ENCODE data around the gene KIF20B. TPM values are rescaled to one million over a fixed set of nuclear protein-coding genes. Genes with fewer than 3 reads are reported as not detected.

Gene KIF20B
- total RNA-seq, 3 donors from 2014 or later, result 3.3 to 5.6 (median 3.7) TPM

- H3K4me3 ChIP-seq, result no peak overlapping the region
- H3K36me3 ChIP-seq, result no peaks in the 10 kb centered on the region
- TF ChIP-seq POLR2A (IDR thresholded peaks at IDR 0.05), result no peak
- TF ChIP-seq CTCF (IDR thresholded peaks at IDR 0.05), result no peak
- TF ChIP-seq POLR2AphosphoS5 (IDR thresholded peaks at IDR 0.05), result no peak
- intact Hi-C loops (cut with DNase I; ENCODE audit: low total_unique reads), result no loop called here
- H3K9me3 ChIP-seq, result no peaks in the 10 kb centered on the region
- no peaks in the 10 kb centered on the region for H3K27me3 ChIP-seq
- DNase-seq (ENCODE audit: low spot score in 2 of 2), result no peak
- no peak overlapping the region for H3K27ac ChIP-seq
- no peaks in the 10 kb centered on the region for H3K4me1 ChIP-seq
These were observed 15.5 kb upstream of the KIF20B start for GRCh38 chr10:89685936-89686335.

GRCh38 chr10:89690027-89690426, 11.4 kb upstream of the KIF20B start:
- no peak for DNase-seq (ENCODE audit: low spot score in 2 of 2)
- no peaks in the 10 kb centered on the region for H3K36me3 ChIP-seq
- intact Hi-C loops (cut with DNase I; ENCODE audit: low total_unique reads), result no loop called here
- no peaks in the 10 kb centered on the region for H3K9me3 ChIP-seq
- TF ChIP-seq CTCF (IDR thresholded peaks at IDR 0.05) (no peak), POLR2AphosphoS5 (IDR thresholded peaks at IDR 0.05) (no peak), POLR2A (IDR thresholded peaks at IDR 0.05) (no peak)
- H3K27ac ChIP-seq, result no peak overlapping the region
- H3K4me1 ChIP-seq, result no peaks in the 10 kb centered on the region
- H3K4me3 ChIP-seq, result no peak overlapping the region
- no peaks in the 10 kb centered on the region for H3K27me3 ChIP-seq

GRCh38 chr10:89692416-89692815, 9.0 kb upstream of the KIF20B start:
- Histone ChIP-seq H3K4me3 (no peak overlapping the region), H3K9me3 (no peaks in the 10 kb centered on the region), H3K4me1 (no peaks in the 10 kb centered on the region), H3K27ac (no peak overlapping the region), H3K36me3 (no peaks in the 10 kb centered on the region), H3K27me3 (no peaks in the 10 kb centered on the region)
- DNase-seq (ENCODE audit: low spot score in 2 of 2), result no peak
- intact Hi-C loops (cut with DNase I; ENCODE audit: low total_unique reads), result no loop called here
- TF ChIP-seq POLR2A (IDR thresholded peaks at IDR 0.05) (no peak), POLR2AphosphoS5 (IDR thresholded peaks at IDR 0.05) (no peak), CTCF (IDR thresholded peaks at IDR 0.05) (no peak)

GRCh38 chr10:89693176-89693575, 8.2 kb upstream of the KIF20B start:
- no peak for DNase-seq (ENCODE audit: low spot score in 2 of 2)
- no peaks in the 10 kb centered on the region for H3K4me1 ChIP-seq
- H3K27ac ChIP-seq, result no peak overlapping the region
- intact Hi-C loops (cut with DNase I; ENCODE audit: low total_unique reads), result no loop called here
- no peaks in the 10 kb centered on the region for H3K36me3 ChIP-seq
- no peak overlapping the region for H3K4me3 ChIP-seq
- H3K9me3 ChIP-seq, result no peaks in the 10 kb centered on the region
- no peaks in the 10 kb centered on the region for H3K27me3 ChIP-seq
- TF ChIP-seq POLR2AphosphoS5 (IDR thresholded peaks at IDR 0.05) (no peak), CTCF (IDR thresholded peaks at IDR 0.05) (no peak), POLR2A (IDR thresholded peaks at IDR 0.05) (no peak)

- intact Hi-C loops (cut with DNase I; ENCODE audit: low total_unique reads), result no loop called here
- TF ChIP-seq POLR2AphosphoS5 (IDR thresholded peaks at IDR 0.05) (no peak), POLR2A (IDR thresholded peaks at IDR 0.05) (no peak), CTCF (IDR thresholded peaks at IDR 0.05) (no peak)
These were observed 6.1 kb upstream of the KIF20B start for GRCh38 chr10:89695307-89695706.

More at GRCh38 chr10:89695307-89695706, 6.1 kb upstream of the KIF20B start:
- H3K36me3 ChIP-seq, result no peaks in the 10 kb centered on the region
- no peak overlapping the region for H3K4me3 ChIP-seq
- no peak overlapping the region for H3K27ac ChIP-seq
- H3K27me3 ChIP-seq, result no peaks in the 10 kb centered on the region
- no peak for DNase-seq (ENCODE audit: low spot score in 2 of 2)
- no peaks in the 10 kb centered on the region for H3K9me3 ChIP-seq
- H3K4me1 ChIP-seq, result no peaks in the 10 kb centered on the region
